PC-3 (cell line): ENCODE results near the gene NLGN4X. TPM values are rescaled to one million over a fixed set of nuclear protein-coding genes. Genes with fewer than 3 reads are reported as not detected.

Experiments used
- ATAC-seq: fragments of 200-7000 bp; cut with Tn5 transposase; 2 replicates; pipeline ENCODE4 v1.9.1; 2020; ENCODE audit warnings: mild to moderate bottlenecking, moderate library complexity
- BruUV-seq: library from RNA; stranded (reverse); fragments of 400-500 nt; replicated peaks from 2 replicates; lab custom pipeline; 2021; lab: Mats Ljungman, UMichigan
- CTCF ChIA-PET: fragments of 300-600 bp; sonication (Branson Sonifier 250); formaldehyde crosslinking; loops from one replicate; lab custom pipeline; 2022; ENCODE audit warnings: antibody characterized with exemption; lab: Charles Lee
- POLR2A ChIA-PET: fragments of 300-600 bp; sonication (Branson Sonifier 250); formaldehyde crosslinking; loops from one replicate; lab custom pipeline; 2022; ENCODE audit warnings: antibody characterized with exemption; ENCODE audit not compliant: unreplicated experiment; lab: Charles Lee
- DNase-seq: peaks from one replicate; pipeline ENCODE4 v3.0.0-alpha.2; 2015
- H2AFZ ChIP-seq: fragments of 300-600 bp; sonication (generic); 2 replicates; pipeline ENCODE4 v1.6.0; 2016; ENCODE audit warnings: antibody characterized with exemption, low read length
- H3F3A ChIP-seq: fragments of 300-600 bp; sonication (generic); one replicate; pipeline ENCODE4 v1.6.0; 2017; ENCODE audit warnings: antibody characterized with exemption, low read length, control low read depth, mild to moderate bottlenecking; ENCODE audit not compliant: unreplicated experiment
- H3K27ac ChIP-seq: fragments of 300-600 bp; sonication (generic); 2 replicates; pipeline ENCODE4 v1.5.1; 2016; ENCODE audit warnings: mild to moderate bottlenecking, low read length
- H3K27me3 ChIP-seq: fragments of 300-600 bp; sonication (generic); 2 replicates; pipeline ENCODE4 v1.6.1; 2016; ENCODE audit warnings: low read length, mixed read lengths
- H3K36me3 ChIP-seq: fragments of 300-600 bp; sonication (generic); 2 replicates; pipeline ENCODE4 v1.6.1; 2016; ENCODE audit warnings: low read depth, mixed run types, low read length, mixed read lengths
- H3K4me1 ChIP-seq: fragments of 300-600 bp; sonication (generic); 2 replicates; pipeline ENCODE4 v1.5.1; 2016; ENCODE audit warnings: low read length; ENCODE audit not compliant: insufficient read depth
- H3K4me2 ChIP-seq: fragments of 300-600 bp; sonication (generic); 2 replicates; pipeline ENCODE4 v1.6.0; 2016; ENCODE audit warnings: low read length
- H3K4me3 ChIP-seq: fragments of 300-600 bp; sonication (generic); 2 replicates; pipeline ENCODE4 v1.5.1; 2016; ENCODE audit warnings: mild to moderate bottlenecking, low read length, mixed read lengths
- H3K79me2 ChIP-seq: fragments of 300-600 bp; sonication (generic); 2 replicates; pipeline ENCODE4 v1.6.1; 2017; ENCODE audit warnings: low read length, mixed read lengths
- H3K9ac ChIP-seq: fragments of 300-600 bp; sonication (generic); 2 replicates; pipeline ENCODE4 v1.6.0; 2016; ENCODE audit warnings: mild to moderate bottlenecking, low read length
- H3K9me2 ChIP-seq: fragments of 300-600 bp; sonication (generic); replicated peaks from 2 replicates; pipeline ENCODE4 v1.6.1; 2016; ENCODE audit warnings: mixed run types, low read length, mixed read lengths
- H3K9me3 ChIP-seq: fragments of 300-600 bp; sonication (generic); 2 replicates; pipeline ENCODE4 v1.6.1; 2016; ENCODE audit warnings: low read length, mixed read lengths
- H4K20me1 ChIP-seq: fragments of 300-600 bp; sonication (generic); 2 replicates; pipeline ENCODE4 v1.6.1; 2016; ENCODE audit warnings: low read length, mixed read lengths
- EZH2 ChIP-seq: fragments of 300-600 bp; sonication (generic); IDR thresholded peaks from one replicate; pipeline ENCODE4 v1.6.1; 2017; ENCODE audit warnings: antibody characterized with exemption, mild to moderate bottlenecking, low read length; ENCODE audit not compliant: unreplicated experiment
- EZH2phosphoT487 ChIP-seq: fragments of 300-600 bp; sonication (generic); IDR thresholded peaks from 2 replicates; pipeline ENCODE4 v1.6.1; 2018; ENCODE audit warnings: mild to moderate bottlenecking, antibody characterized with exemption, low read length, borderline replicate concordance
- intact Hi-C: fragments of 100-400 bp; cut with micrococcal nuclease; formaldehyde crosslinking; loops from 2 replicates; pipeline ENCODE4 v1.9.0; 2023
- total RNA-seq: library from RNA; depleted of rRNA; stranded (reverse); fragments of >200 nt; gene quantifications from 2 replicates; pipeline ENCODE4 v1.2.3, GENCODE V29; 2014
- TF ChIP-seq, protein P1 (sequence below): fragments of 300-600 bp; sonication (generic); conservative IDR thresholded peaks from 2 replicates; pipeline ENCODE4 v1.5.1; 2017; ENCODE audit warnings: antibody characterized with exemption, low read depth, mild to moderate bottlenecking, low read length

The NLGN4X gene
- total RNA-seq, 1 experiment from 2014 or later, result not detected

DNA sequence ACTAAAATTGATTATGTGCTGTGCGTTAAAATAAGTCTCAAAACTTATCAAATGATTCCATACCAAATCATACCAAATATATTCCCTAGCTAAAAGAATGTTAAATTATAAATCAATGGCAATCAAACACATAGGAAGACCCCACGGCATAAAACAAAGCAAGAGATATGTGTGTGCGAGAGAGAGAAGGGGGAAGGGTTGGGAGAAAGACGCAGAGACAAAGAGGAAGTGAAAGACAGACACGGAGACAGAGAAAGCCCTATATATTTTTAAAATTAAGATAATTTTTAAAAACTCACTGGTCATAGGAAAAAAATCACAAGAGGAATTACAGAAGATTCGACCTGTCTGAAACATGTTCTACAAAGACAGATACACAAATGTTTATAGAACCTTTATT is 371.4 kb downstream of the NLGN4X start:
- intact Hi-C loops, result no loop called here
- ChIA-PET POLR2A (no interaction called here), CTCF (no interaction called here)
- no peaks in the 10 kb centered on the region for H3K36me3 ChIP-seq
- no TSS peak for BruUV-seq
- H3K9ac ChIP-seq, result no peak overlapping the region
- no peak for DNase-seq
- no peaks in the 10 kb centered on the region for H4K20me1 ChIP-seq
- H3K4me2 ChIP-seq, result no peak overlapping the region
- no peak overlapping the region for H2AFZ ChIP-seq
- no peaks in the 10 kb centered on the region for H3K27me3 ChIP-seq
- H3K79me2 ChIP-seq, result no peaks in the 10 kb centered on the region
- no peaks in the 10 kb centered on the region for H3F3A ChIP-seq
- no peak for ATAC-seq
- no peaks in the 10 kb centered on the region for H3K9me3 ChIP-seq
- H3K27ac ChIP-seq, result no peak overlapping the region
- H3K9me2 ChIP-seq, result no peaks in the 10 kb centered on the region
- H3K4me1 ChIP-seq, result no peaks in the 10 kb centered on the region
- no peak for TF ChIP-seq EZH2phosphoT487
- TF ChIP-seq EZH2, result no peak
- TF ChIP-seq, protein P1, sequence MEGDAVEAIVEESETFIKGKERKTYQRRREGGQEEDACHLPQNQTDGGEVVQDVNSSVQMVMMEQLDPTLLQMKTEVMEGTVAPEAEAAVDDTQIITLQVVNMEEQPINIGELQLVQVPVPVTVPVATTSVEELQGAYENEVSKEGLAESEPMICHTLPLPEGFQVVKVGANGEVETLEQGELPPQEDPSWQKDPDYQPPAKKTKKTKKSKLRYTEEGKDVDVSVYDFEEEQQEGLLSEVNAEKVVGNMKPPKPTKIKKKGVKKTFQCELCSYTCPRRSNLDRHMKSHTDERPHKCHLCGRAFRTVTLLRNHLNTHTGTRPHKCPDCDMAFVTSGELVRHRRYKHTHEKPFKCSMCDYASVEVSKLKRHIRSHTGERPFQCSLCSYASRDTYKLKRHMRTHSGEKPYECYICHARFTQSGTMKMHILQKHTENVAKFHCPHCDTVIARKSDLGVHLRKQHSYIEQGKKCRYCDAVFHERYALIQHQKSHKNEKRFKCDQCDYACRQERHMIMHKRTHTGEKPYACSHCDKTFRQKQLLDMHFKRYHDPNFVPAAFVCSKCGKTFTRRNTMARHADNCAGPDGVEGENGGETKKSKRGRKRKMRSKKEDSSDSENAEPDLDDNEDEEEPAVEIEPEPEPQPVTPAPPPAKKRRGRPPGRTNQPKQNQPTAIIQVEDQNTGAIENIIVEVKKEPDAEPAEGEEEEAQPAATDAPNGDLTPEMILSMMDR, result no peak
- H3K4me3 ChIP-seq, result no peak overlapping the region

DNA sequence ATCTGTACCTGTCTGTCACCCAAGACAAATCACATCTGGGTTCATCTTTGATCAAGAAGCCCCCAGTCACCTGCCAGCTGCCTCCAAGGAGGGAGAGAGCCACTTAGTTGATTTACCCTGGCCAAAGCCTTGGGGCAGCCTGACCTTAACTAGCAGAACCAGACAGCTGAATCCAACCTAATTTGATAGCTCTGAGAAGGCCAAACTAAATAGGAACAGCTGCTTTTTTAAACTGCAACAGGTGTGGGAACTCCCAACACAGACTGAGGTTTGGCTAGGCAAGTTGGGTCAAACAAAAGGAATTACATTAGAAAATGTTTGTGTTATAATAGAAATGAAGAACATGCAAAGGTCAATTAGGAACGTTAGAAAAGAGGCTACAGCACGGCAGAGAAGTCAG is 375.7 kb downstream of the NLGN4X start:
- POLR2A ChIA-PET, result no interaction called here
- Histone ChIP-seq H3K27me3 (no peaks in the 10 kb centered on the region), H4K20me1 (no peaks in the 10 kb centered on the region), H3K4me3 (no peak overlapping the region), H3K4me1 (no peaks in the 10 kb centered on the region), H3K9me2 (no peaks in the 10 kb centered on the region), H3K9ac (no peak overlapping the region), H3K27ac (no peak overlapping the region), H3K36me3 (no peaks in the 10 kb centered on the region), H3K9me3 (no peaks in the 10 kb centered on the region), H3F3A (no peaks in the 10 kb centered on the region), H2AFZ (no peak overlapping the region), H3K79me2 (no peaks in the 10 kb centered on the region), H3K4me2 (no peak overlapping the region)
- DNase-seq (no peak), ATAC-seq (no peak)
- TF ChIP-seq EZH2, result no peak
- no peak for TF ChIP-seq EZH2phosphoT487
- TF ChIP-seq, protein P1, result no peak
- intact Hi-C loops, result no loop called here
- CTCF ChIA-PET, result no interaction called here
- BruUV-seq, result no TSS peak

DNA sequence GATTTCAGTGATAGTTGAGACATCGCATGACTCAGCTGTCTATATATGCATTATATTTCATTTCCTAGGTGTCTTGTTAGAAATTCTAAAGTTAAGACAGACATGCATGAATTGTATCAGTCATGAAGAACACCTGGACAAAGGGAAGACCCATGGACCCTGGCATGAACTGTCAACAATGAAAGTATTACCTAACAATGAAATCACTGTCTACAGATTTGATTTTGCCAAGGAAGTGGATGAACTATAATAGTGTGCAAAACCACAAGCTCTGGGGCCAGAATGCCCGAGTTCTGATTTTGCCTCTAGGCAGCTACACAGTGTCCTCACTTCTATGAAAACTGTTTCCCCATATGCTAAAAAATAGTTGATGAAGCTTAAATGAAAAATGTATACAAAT is 386.1 kb downstream of the NLGN4X start:
- H3K9me2 ChIP-seq, result no peaks in the 10 kb centered on the region
- no peak overlapping the region for H3K4me2 ChIP-seq
- ChIA-PET POLR2A (no interaction called here), CTCF (no interaction called here)
- no peak for DNase-seq
- H3K27ac ChIP-seq, result no peak overlapping the region
- no peaks in the 10 kb centered on the region for H3K79me2 ChIP-seq
- intact Hi-C loops, result no loop called here
- H3K4me3 ChIP-seq, result no peak overlapping the region
- H3F3A ChIP-seq, result no peaks in the 10 kb centered on the region
- H3K9ac ChIP-seq, result no peak overlapping the region
- no peak for TF ChIP-seq EZH2
- H3K27me3 ChIP-seq, result no peaks in the 10 kb centered on the region
- H4K20me1 ChIP-seq, result no peaks in the 10 kb centered on the region
- H3K9me3 ChIP-seq, result no peaks in the 10 kb centered on the region
- no peaks in the 10 kb centered on the region for H3K36me3 ChIP-seq
- no TSS peak for BruUV-seq
- H2AFZ ChIP-seq, result no peak overlapping the region
- no peaks in the 10 kb centered on the region for H3K4me1 ChIP-seq
- ATAC-seq, result no peak
